Calu3 (cell line): ENCODE results near the gene MRM1. TPM values are rescaled to one million over a fixed set of nuclear protein-coding genes. Genes with fewer than 3 reads are reported as not detected.
A peak's percentile ranks its signal among the peaks of the same experiment; 100 is the strongest.

Experiments used
- BruUV-seq: library from RNA; stranded (reverse); fragments of 400-500 nt; replicated peaks from 2 replicates; lab custom pipeline; 2021; lab: Mats Ljungman, UMichigan
- CTCF ChIA-PET: fragments of 300-600 bp; sonication (Branson Sonifier 250); formaldehyde crosslinking; loops from one replicate; lab custom pipeline; 2022; ENCODE audit warnings: antibody characterized with exemption; lab: Charles Lee
- DNase-seq: peaks from one replicate; pipeline ENCODE4 v3.0.0; 2022
- H3K27ac Mint-ChIP-seq: one replicate; pipeline ENCODE4 v1.8.0; 2022; ENCODE audit warnings: mixed read lengths; ENCODE audit not compliant: unreplicated experiment
- H3K27me3 Mint-ChIP-seq: one replicate; pipeline ENCODE4 v1.8.0; 2022; ENCODE audit warnings: mixed read lengths; ENCODE audit not compliant: unreplicated experiment
- H3K36me3 Mint-ChIP-seq: one replicate; pipeline ENCODE4 v1.8.0; 2022; ENCODE audit warnings: mild to moderate bottlenecking, moderate library complexity, mixed read lengths; ENCODE audit not compliant: insufficient read depth, unreplicated experiment
- H3K4me1 Mint-ChIP-seq: one replicate; pipeline ENCODE4 v1.8.0; 2022; ENCODE audit warnings: mild to moderate bottlenecking, low read depth, mixed read lengths; ENCODE audit not compliant: unreplicated experiment
- H3K4me3 Mint-ChIP-seq: one replicate; pipeline ENCODE4 v1.8.0; 2022; ENCODE audit warnings: mild to moderate bottlenecking, low read depth, moderate library complexity, mixed read lengths; ENCODE audit not compliant: unreplicated experiment
- H3K9me3 Mint-ChIP-seq: one replicate; pipeline ENCODE4 v1.8.0; 2022; ENCODE audit warnings: low read depth, mixed read lengths; ENCODE audit not compliant: unreplicated experiment
- CTCF ChIP-seq: fragments of 200-600 bp; IDR thresholded peaks from one replicate; pipeline ENCODE4 v1.8.0; 2022; ENCODE audit warnings: antibody characterized with exemption; ENCODE audit not compliant: unreplicated experiment
- intact Hi-C: fragments of 100-400 bp; cut with micrococcal nuclease; formaldehyde crosslinking; loops from one replicate; pipeline ENCODE4 v1.10.0; 2022; ENCODE audit not compliant: unreplicated experiment
- total RNA-seq: library from RNA; stranded (reverse); gene quantifications from 2 replicates; pipeline ENCODE4 v1.2.3, GENCODE V29; 2022

The MRM1 gene
- total RNA-seq, 1 experiment from 2014 or later, result 43.5 TPM

- Mint-ChIP-seq H3K4me1 (no peaks in the 10 kb centered on the region), H3K27me3 (peaks cover 100% of the 10 kb centered on the region), H3K4me3 (peak overlapping the region; percentile 42), H3K36me3 (no peaks in the 10 kb centered on the region), H3K9me3 (no peaks in the 10 kb centered on the region), H3K27ac (no peak overlapping the region)
- BruUV-seq, result no TSS peak
- intact Hi-C loops, result no loop called here
- no peak for DNase-seq
- no peak for TF ChIP-seq CTCF
- CTCF ChIA-PET, result interaction anchor here (0.7 to 1.1 kb wide), 2 partner anchors 39 to 1683 kb away, joined by 3 to 4 read pairs; no protein-coding TSS in a partner anchor
These were observed 40.0 kb downstream of the MRM1 start for GRCh38 chr17:36641331-36641876.

- intact Hi-C loops, result no loop called here
- no TSS peak for BruUV-seq
- Mint-ChIP-seq H3K9me3 (no peaks in the 10 kb centered on the region), H3K4me1 (no peaks in the 10 kb centered on the region), H3K36me3 (no peaks in the 10 kb centered on the region), H3K4me3 (peak overlapping the region; percentile 42), H3K27ac (no peak overlapping the region), H3K27me3 (peaks cover 100% of the 10 kb centered on the region)
- no peak for DNase-seq
- CTCF ChIA-PET, result interaction anchor here (0.5 to 1.1 kb wide), 3 partner anchors 39 to 406 kb away, joined by 3 to 8 read pairs (median 3); no protein-coding TSS in a partner anchor
- no peak for TF ChIP-seq CTCF
These were observed 40.8 kb downstream of the MRM1 start for GRCh38 chr17:36641877-36642845.

GRCh38 chr17:36643086-36643685, 41.8 kb downstream of the MRM1 start:
- CTCF ChIA-PET, result interaction anchor here (0.6 to 1.2 kb wide), 5 partner anchors 10 to 405 kb away, joined by 3 to 6 read pairs (median 3); no protein-coding TSS in a partner anchor
- no peak for TF ChIP-seq CTCF
- Mint-ChIP-seq H3K27me3 (peaks cover 100% of the 10 kb centered on the region), H3K27ac (no peak overlapping the region), H3K4me1 (no peaks in the 10 kb centered on the region), H3K4me3 (no peak overlapping the region), H3K9me3 (no peaks in the 10 kb centered on the region), H3K36me3 (no peaks in the 10 kb centered on the region)
- no peak for DNase-seq
- intact Hi-C loops, result no loop called here
- BruUV-seq, result no TSS peak

GRCh38 chr17:36645422-36645821, 44.0 kb downstream of the MRM1 start:
- no peak for TF ChIP-seq CTCF
- intact Hi-C loops, result no loop called here
- no peaks in the 10 kb centered on the region for H3K9me3 Mint-ChIP-seq
- no peaks in the 10 kb centered on the region for H3K4me1 Mint-ChIP-seq
- H3K27ac Mint-ChIP-seq, result no peak overlapping the region
- CTCF ChIA-PET, result no interaction called here
- H3K27me3 Mint-ChIP-seq, result peaks cover 100% of the 10 kb centered on the region
- no peaks in the 10 kb centered on the region for H3K36me3 Mint-ChIP-seq
- no peak overlapping the region for H3K4me3 Mint-ChIP-seq
- no TSS peak for BruUV-seq
- no peak for DNase-seq
